H1 (cell line): ENCODE data around the gene WDR3. TPM values are rescaled to one million over a fixed set of nuclear protein-coding genes. Genes with fewer than 3 reads are reported as not detected.

ENCODE experiments used
- CTCF ChIA-PET: fragments of 300-600 bp; sonication (Branson Sonifier 250); formaldehyde crosslinking; loops from one replicate; lab custom pipeline; 2021; ENCODE audit not compliant: partially characterized antibody; lab: Charles Lee
- POLR2A ChIA-PET: fragments of 300-600 bp; sonication (Branson Sonifier 250); formaldehyde crosslinking; loops from one replicate; lab custom pipeline; 2021; ENCODE audit warnings: inconsistent platforms; ENCODE audit not compliant: partially characterized antibody; lab: Charles Lee
- DNase-seq, 2 experiments: peaks; one replicate each; pipeline versions ENCODE4 v3.0.0 to v3.0.0-alpha.2; 2010 to 2022; ENCODE audit warnings: low spot score in 2 of 2, low read depth in 1 of 2, mixed read lengths in 1 of 2
- FAIRE-seq: peaks from 2 replicates; lab custom pipeline; 2011; peaks lifted over from hg19 to GRCh38; lab: Jason Lieb, UNC
- H2AFZ ChIP-seq: 2 replicates; pipeline ENCODE4 v1.8.1; 2012; ENCODE audit warnings: low read length, inconsistent platforms
- H2AK5ac ChIP-seq: 2 replicates; pipeline ENCODE4 v1.6.1; 2013; ENCODE audit warnings: low read depth, low read length
- H2BK120ac ChIP-seq: replicated peaks from 2 replicates; pipeline ENCODE3; 2013; ENCODE audit warnings: low read depth, low read length, inconsistent platforms
- H2BK12ac ChIP-seq: 2 replicates; pipeline ENCODE4 v1.6.1; 2013; ENCODE audit warnings: low read depth, low read length
- H2BK15ac ChIP-seq: 2 replicates; pipeline ENCODE4 v1.6.1; 2013; ENCODE audit warnings: low read length
- H2BK20ac ChIP-seq: 2 replicates; pipeline ENCODE4 v1.6.1; 2013; ENCODE audit warnings: low read length
- H2BK5ac ChIP-seq: 2 replicates; pipeline ENCODE4 v1.6.1; 2013; ENCODE audit warnings: low read depth, low read length
- H3K14ac ChIP-seq: 2 replicates; pipeline ENCODE4 v1.6.1; 2013; ENCODE audit warnings: inconsistent platforms; ENCODE audit not compliant: insufficient read length
- H3K18ac ChIP-seq: 2 replicates; pipeline ENCODE4 v1.6.1; 2013; ENCODE audit warnings: low read length; ENCODE audit errors: extremely low read depth
- H3K23ac ChIP-seq: 2 replicates; pipeline ENCODE4 v1.6.1; 2013; ENCODE audit warnings: inconsistent platforms; ENCODE audit not compliant: insufficient read length
- H3K23me2 ChIP-seq: 2 replicates; pipeline ENCODE4 v1.6.1; 2013; ENCODE audit warnings: low read depth, low read length
- H3K27ac ChIP-seq: 2 replicates; pipeline ENCODE4 v1.6.1; 2011; ENCODE audit warnings: low read depth, low read length, inconsistent platforms
- H3K27me3 ChIP-seq, 4 experiments: replicated peaks in 1 of 4; 1 replicate in 1 of 4; 2 replicates in 3 of 4; pipeline versions ENCODE4 v1.6.1 to v1.8.1; 2011 to 2013; ENCODE audit warnings: low read length in 3 of 4, mild to moderate bottlenecking in 3 of 4, inconsistent platforms in 2 of 4, mixed read lengths in 2 of 4, moderate library complexity in 1 of 4; ENCODE audit not compliant: control insufficient read depth in 3 of 4, insufficient read depth in 3 of 4; ENCODE audit errors: extremely low read depth in 1 of 4
- H3K36me3 ChIP-seq, 4 experiments: 2 replicates each; pipeline versions ENCODE4 v1.6.1 to v1.8.1; 2011 to 2013; ENCODE audit warnings: mild to moderate bottlenecking in 4 of 4, low read length in 3 of 4, moderate library complexity in 2 of 4, control low read depth in 1 of 4, inconsistent platforms in 1 of 4; ENCODE audit not compliant: insufficient read depth in 4 of 4, control insufficient read depth in 2 of 4
- H3K4ac ChIP-seq: replicated peaks from 2 replicates; pipeline ENCODE3; 2013; ENCODE audit warnings: low read length, low read depth, mixed read lengths, inconsistent platforms; ENCODE audit not compliant: insufficient read length
- H3K4me1 ChIP-seq, 4 experiments: replicated peaks in 1 of 4; 1 replicate in 1 of 4; 2 replicates in 3 of 4; pipeline versions ENCODE4 v1.6.1 to v1.8.1; 2011 to 2013; ENCODE audit warnings: low read length in 3 of 4, inconsistent platforms in 2 of 4, mixed read lengths in 1 of 4; ENCODE audit not compliant: insufficient read depth in 4 of 4, control insufficient read depth in 3 of 4
- H3K4me2 ChIP-seq, 2 experiments: 2 replicates each; pipeline versions ENCODE4 v1.6.1 to v1.8.1; 2011 to 2013; ENCODE audit warnings: low read depth in 2 of 2, low read length in 2 of 2, control low read depth in 1 of 2, inconsistent platforms in 1 of 2, mild to moderate bottlenecking in 1 of 2; ENCODE audit not compliant: insufficient read depth in 1 of 2
- H3K4me3 ChIP-seq, 4 experiments: fragments of 200-600, 300-600 bp in 1 of 4; sonication (generic), shearing (Covaris generic), sonication (Bioruptor Twin) in 1 of 4; 2 replicates each; pipeline versions ENCODE4 v1.5.1 to v1.8.1; 2011 to 2016; ENCODE audit warnings: low read length in 4 of 4, low read depth in 3 of 4, control low read depth in 2 of 4, inconsistent platforms in 2 of 4, mild to moderate bottlenecking in 2 of 4, mixed read lengths in 1 of 4, moderate library complexity in 1 of 4; ENCODE audit not compliant: insufficient read depth in 2 of 4; ENCODE audit errors: extremely low read depth in 1 of 4
- H3K56ac ChIP-seq: replicated peaks from 2 replicates; pipeline ENCODE3; 2013; ENCODE audit warnings: low read depth, mild to moderate bottlenecking, mixed read lengths, low read length, inconsistent platforms; ENCODE audit not compliant: insufficient read length
- H3K79me1 ChIP-seq: 2 replicates; pipeline ENCODE4 v1.6.1; 2013; ENCODE audit warnings: low read depth, low read length, control low read depth
- H3K79me2 ChIP-seq, 2 experiments: 2 replicates each; pipeline versions ENCODE4 v1.6.1 to v1.8.1; 2012 to 2013; ENCODE audit warnings: low read length in 2 of 2, mild to moderate bottlenecking in 2 of 2, inconsistent platforms in 1 of 2; ENCODE audit not compliant: insufficient read depth in 2 of 2, control insufficient read depth in 1 of 2
- H3K9ac ChIP-seq, 4 experiments: replicated peaks in 1 of 4; 1 replicate in 1 of 4; 2 replicates in 3 of 4; pipeline versions ENCODE4 v1.6.1 to v1.8.1; 2011 to 2013; ENCODE audit warnings: low read depth in 3 of 4, low read length in 3 of 4, control low read depth in 2 of 4, mild to moderate bottlenecking in 2 of 4, moderate library complexity in 2 of 4, inconsistent platforms in 1 of 4; ENCODE audit errors: extremely low read depth in 1 of 4
- H3K9me3 ChIP-seq, 2 experiments: 2 replicates each; pipeline versions ENCODE4 v1.6.1 to v1.8.1; 2012 to 2013; ENCODE audit warnings: mild to moderate bottlenecking in 2 of 2, moderate library complexity in 2 of 2, control low read depth in 1 of 2, inconsistent platforms in 1 of 2, low read depth in 1 of 2, low read length in 1 of 2, mixed read lengths in 1 of 2; ENCODE audit not compliant: insufficient read depth in 2 of 2
- H4K20me1 ChIP-seq, 2 experiments: replicated peaks in 1 of 2; 2 replicates each; pipeline versions ENCODE3 to v1.8.1; 2011 to 2013; ENCODE audit warnings: inconsistent platforms in 2 of 2, low read length in 2 of 2, mild to moderate bottlenecking in 1 of 2; ENCODE audit not compliant: insufficient read depth in 2 of 2, control insufficient read depth in 1 of 2
- H4K5ac ChIP-seq: 2 replicates; pipeline ENCODE4 v1.6.1; 2013; ENCODE audit warnings: low read length, low read depth, mixed read lengths, inconsistent platforms; ENCODE audit not compliant: insufficient read length
- H4K8ac ChIP-seq: 2 replicates; pipeline ENCODE4 v1.8.0; 2013; ENCODE audit warnings: mild to moderate bottlenecking, moderate library complexity, low read length, inconsistent platforms; ENCODE audit not compliant: insufficient read depth; ENCODE audit errors: extremely low read depth
- H4K91ac ChIP-seq: replicated peaks from 2 replicates; pipeline ENCODE3; 2013; ENCODE audit warnings: low read length, mixed read lengths, inconsistent platforms; ENCODE audit not compliant: insufficient read length
- BRCA1 ChIP-seq: IDR thresholded peaks from 2 replicates; pipeline ENCODE4 v1.6.1; 2012; ENCODE audit warnings: low read depth, low read length, improper control_type of control experiment
- CEBPB ChIP-seq: IDR thresholded peaks from 2 replicates; pipeline ENCODE4 v1.6.1; 2012; ENCODE audit warnings: low read depth, low read length
- CREB1 ChIP-seq: IDR thresholded peaks from 2 replicates; pipeline ENCODE4 v1.6.1; 2012; ENCODE audit warnings: inconsistent platforms
- GABPA ChIP-seq: IDR thresholded peaks from 2 replicates; pipeline ENCODE4 v1.6.1; 2011; ENCODE audit warnings: mild to moderate bottlenecking, low read length, moderate library complexity, borderline replicate concordance; ENCODE audit not compliant: insufficient read depth
- HDAC6 ChIP-seq: IDR thresholded peaks from one replicate; pipeline ENCODE4 v1.7.1; 2012; ENCODE audit warnings: low read depth, mild to moderate bottlenecking, inconsistent platforms, low read length, moderate library complexity
- KDM5A ChIP-seq: fragments of 200-600 bp; IDR thresholded peaks from 2 replicates; pipeline ENCODE4 v1.7.1; 2012; ENCODE audit warnings: mild to moderate bottlenecking, low read length, inconsistent platforms, mixed read lengths
- SIN3A ChIP-seq, 2 experiments: IDR thresholded peaks in 1 of 2; conservative IDR thresholded peaks in 1 of 2; 2 replicates each; pipeline ENCODE4 v1.6.1; 2011 to 2012; ENCODE audit warnings: low read length in 2 of 2, improper control_type of control experiment in 1 of 2, low read depth in 1 of 2, mild to moderate bottlenecking in 1 of 2
- SP2 ChIP-seq: IDR thresholded peaks from 2 replicates; pipeline ENCODE4 v1.6.1; 2012; ENCODE audit warnings: mild to moderate bottlenecking, low read length, inconsistent platforms
- WGBS, 2 experiments: shearing (Covaris generic) in 1 of 2; methylation state at CpG; one replicate each; pipeline versions ENCODE4 v1.1.6 to v1.1.7; 2013 to 2015; ENCODE audit warnings: low lambda C conversion rate in 2 of 2, mixed read lengths in 2 of 2, inconsistent platforms in 1 of 2, low coverage in 1 of 2, missing lambda C conversion rate in 1 of 2; ENCODE audit not compliant: insufficient replicate concordance in 2 of 2, insufficient coverage in 1 of 2, insufficient read length in 1 of 2; ENCODE audit errors: extremely low coverage in 1 of 2, missing lambda C conversion rate in 1 of 2; 5-methylcytosine and 5-hydroxymethylcytosine counted together
- polyA plus RNA-seq, 7 experiments: library from polyadenylated mRNA; depleted of rRNA in 3 of 7; stranded (reverse) in 5 of 7; unstranded in 2 of 7; fragments of >200 nt in 5 of 7; fragments of 200-250 nt in 2 of 7; gene quantifications; 1 replicate in 5 of 7; 2 replicates in 1 of 7; 4 replicates in 1 of 7; pipeline versions ENCODE4 v1.2.1 to v1.2.3, GENCODE V29; 2011 to 2013; ENCODE audit warnings: missing spikeins in 2 of 7, mixed read lengths in 2 of 7
- total RNA-seq: library from RNA; stranded (reverse); fragmentation: NEBNext Ultra II Directional; extraction: Animal tissue kit (Norgen Biotek cat#: 25700); gene quantifications from 2 replicates; pipeline ENCODE4 v1.2.1, GENCODE V29; 2021
- TF ChIP-seq, protein P1 (sequence below): IDR thresholded peaks from 2 replicates; pipeline ENCODE4 v1.6.1; 2012; ENCODE audit warnings: inconsistent platforms

WDR3 gene
- total and polyA plus RNA-seq, 2 of the 8 experiments (the other 6 are each of a cell fraction or from before 2014, with no cell fraction given) = 18.2 to 67.9 TPM

DNA sequence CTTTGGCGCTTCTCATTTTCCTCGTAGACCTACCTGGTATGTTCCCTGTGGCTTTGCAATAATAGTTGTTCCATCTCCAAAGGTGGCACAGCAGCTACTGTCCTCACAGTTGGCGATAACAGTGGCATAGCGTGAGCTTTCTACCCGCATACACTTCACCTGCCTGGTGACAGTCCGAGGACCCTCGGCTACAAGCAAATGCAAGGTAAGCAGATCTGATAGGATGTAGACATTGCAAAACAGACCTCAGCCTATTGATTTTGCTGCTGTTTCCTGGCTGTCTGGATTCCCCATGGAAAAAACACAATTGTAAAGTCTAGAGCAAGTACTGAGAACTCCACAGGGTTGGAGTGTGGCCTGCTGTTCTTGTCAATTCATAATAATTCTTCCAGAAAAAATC lies 78.5 kb downstream of the WDR3 start:
- no peak overlapping the region for H3K4me2 ChIP-seq
- DNase-seq (no peak), FAIRE-seq (no peak)
- H2BK5ac ChIP-seq = no peak overlapping the region
- no peak overlapping the region for H2BK20ac ChIP-seq
- CTCF ChIA-PET = no interaction called here
- no peak overlapping the region for H2BK15ac ChIP-seq
- no peaks in the 10 kb centered on the region for H3K9me3 ChIP-seq
- H2BK120ac ChIP-seq = no peak overlapping the region
- H3K27ac ChIP-seq = no peak overlapping the region
- no peak overlapping the region for H3K4ac ChIP-seq
- no peak overlapping the region for H3K9ac ChIP-seq
- no peak overlapping the region for H3K4me3 ChIP-seq
- H2AK5ac ChIP-seq = no peak overlapping the region
- H3K4me1 ChIP-seq = peaks cover 0 to 3% (median 0%) of the 10 kb centered on the region in 4 experiments; a peak in 1 of 7 replicates
- H2BK12ac ChIP-seq = no peak overlapping the region
- no peaks in the 10 kb centered on the region for H3K23me2 ChIP-seq
- no peak overlapping the region for H4K5ac ChIP-seq
- H3K79me2 ChIP-seq = no peaks in the 10 kb centered on the region
- no peak overlapping the region for H3K18ac ChIP-seq
- no peak overlapping the region for H3K56ac ChIP-seq
- no peaks in the 10 kb centered on the region for H3K27me3 ChIP-seq
- WGBS, 2 experiments = 88% methylated on average over 7 of the region's 7 CpGs; no CpG with 5 or more reads in 1 of the 2 experiments
- H4K91ac ChIP-seq = no peak overlapping the region
- no peak overlapping the region for H2AFZ ChIP-seq
- no peak for TF ChIP-seq HDAC6
- no peak for TF ChIP-seq KDM5A
- TF ChIP-seq SIN3A (conservative IDR thresholded peaks at IDR 0.05 in 1 of 2, IDR thresholded peaks at IDR 0.05 in 1 of 2; ENCODE audit: low read depth in 1 of 2, low read length in 2 of 2) = no peak
- TF ChIP-seq CREB1 = no peak
- no peak for TF ChIP-seq GABPA
- TF ChIP-seq SP2 = no peak
- no peak for TF ChIP-seq CEBPB
- TF ChIP-seq, protein P1, sequence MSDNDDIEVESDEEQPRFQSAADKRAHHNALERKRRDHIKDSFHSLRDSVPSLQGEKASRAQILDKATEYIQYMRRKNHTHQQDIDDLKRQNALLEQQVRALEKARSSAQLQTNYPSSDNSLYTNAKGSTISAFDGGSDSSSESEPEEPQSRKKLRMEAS = no peak
- no peak for TF ChIP-seq BRCA1
- TF ChIP-seq, all 59 proteins: peak for 0
- no peaks in the 10 kb centered on the region for H4K20me1 ChIP-seq
- H3K79me1 ChIP-seq = no peaks in the 10 kb centered on the region
- H4K8ac ChIP-seq = no peak overlapping the region
- no peaks in the 10 kb centered on the region for H3K36me3 ChIP-seq
- no peak overlapping the region for H3K23ac ChIP-seq
- no peak overlapping the region for H3K14ac ChIP-seq
- POLR2A ChIA-PET = interaction anchor here (0.7 kb wide), 1 partner anchor 79 kb away, joined by 3 read pairs; the partner anchor contains the start of genes GDAP2 and WDR3
